K562 (cell line): ENCODE data around the gene PPP2R1B. TPM values are rescaled to one million over a fixed set of nuclear protein-coding genes. Genes with fewer than 3 reads are reported as not detected.

Experiments
- ATAC-seq: fragments of 200-7000 bp; cut with Tn5 transposase; 3 replicates; pipeline ENCODE4 v1.9.1; 2020; ENCODE audit warnings: moderate library complexity
- BruUV-seq: library from RNA; stranded (reverse); fragments of 400-500 nt; replicated peaks from 2 replicates; lab custom pipeline; 2021; lab: Mats Ljungman, UMichigan
- CTCF ChIA-PET: fragments of 300-600 bp; formaldehyde crosslinking; extraction: SDS; loops from one replicate; lab custom pipeline; 2021; ENCODE audit warnings: low intra/inter-chr PET ratio; lab: Yijun Ruan, JAX
- POLR2A ChIA-PET: fragments of 300-600, 350-650 bp; sonication (Branson Sonifier 250); formaldehyde crosslinking; extraction: SDS; loops from one replicate; lab custom pipeline; 2021; ENCODE audit warnings: antibody characterized with exemption, inconsistent platforms; lab: Yijun Ruan, JAX
- DNase-seq, 4 experiments: peaks; one replicate each; pipeline versions ENCODE4 v3.0.0 to v3.0.0-alpha.2; 2011 to 2018; ENCODE audit warnings: low spot score in 3 of 4, mixed read lengths in 3 of 4; ENCODE audit errors: extremely low read depth in 1 of 4
- FAIRE-seq: peaks from 2 replicates; lab custom pipeline; 2011; peaks lifted over from hg19 to GRCh38; lab: Jason Lieb, UNC
- H2AFZ ChIP-seq: 2 replicates; pipeline ENCODE4 v1.6.0; 2011; ENCODE audit warnings: low read depth, low read length, control low read depth, inconsistent platforms
- H3K27ac ChIP-seq: fragments of 200-600 bp; 3 replicates; pipeline ENCODE4 v1.8.0; 2011; ENCODE audit warnings: low read depth, mild to moderate bottlenecking, control low read depth, inconsistent platforms, low read length, moderate library complexity, mixed read lengths; ENCODE audit errors: extremely low read depth
- H3K27me3 ChIP-seq, 2 experiments: fragments of 300-600 bp in 1 of 2; 2 replicates in 1 of 2; 3 replicates in 1 of 2; pipeline versions ENCODE4 v1.6.0 to v1.8.0; 2011; ENCODE audit warnings: inconsistent platforms in 2 of 2, low read length in 2 of 2, mild to moderate bottlenecking in 1 of 2, mixed read lengths in 1 of 2, moderate library complexity in 1 of 2; ENCODE audit not compliant: control insufficient read depth in 2 of 2, insufficient read depth in 2 of 2
- H3K36me3 ChIP-seq: fragments of 300-600 bp; 3 replicates; pipeline ENCODE4 v1.8.0; 2011; ENCODE audit warnings: mild to moderate bottlenecking, low read length, inconsistent platforms; ENCODE audit not compliant: control insufficient read depth, insufficient read depth
- H3K4me1 ChIP-seq, 2 experiments: fragments of 200-600 bp in 1 of 2; replicated peaks in 1 of 2; 2 replicates in 1 of 2; 3 replicates in 1 of 2; pipeline versions ENCODE4 v1.5.1 to v1.8.0; 2011; ENCODE audit warnings: inconsistent platforms in 2 of 2, low read length in 2 of 2, mild to moderate bottlenecking in 1 of 2, mixed read lengths in 1 of 2, moderate library complexity in 1 of 2; ENCODE audit not compliant: control insufficient read depth in 2 of 2, insufficient read depth in 2 of 2
- H3K4me2 ChIP-seq: 2 replicates; pipeline ENCODE4 v1.6.1; 2011; ENCODE audit warnings: low read length, control low read depth, inconsistent platforms, mixed read lengths; ENCODE audit not compliant: insufficient read depth
- H3K4me3 ChIP-seq: fragments of 200-600 bp; sonication (generic), shearing (Covaris generic); 2 replicates; pipeline ENCODE4 v1.5.1; 2016; ENCODE audit warnings: control low read depth, inconsistent platforms
- H3K79me2 ChIP-seq: fragments of 200-600 bp; 3 replicates; pipeline ENCODE4 v1.8.0; 2011; ENCODE audit warnings: low read length, inconsistent platforms; ENCODE audit not compliant: control insufficient read depth, insufficient read depth
- H3K9ac ChIP-seq, 2 experiments: 2 replicates each; pipeline versions ENCODE4 v1.6.0 to v1.6.1; 2011; ENCODE audit warnings: low read depth in 2 of 2, low read length in 2 of 2, control low read depth in 1 of 2, inconsistent platforms in 1 of 2, mild to moderate bottlenecking in 1 of 2, mixed read lengths in 1 of 2; ENCODE audit not compliant: insufficient read depth in 1 of 2
- H3K9me1 ChIP-seq: one replicate; pipeline ENCODE4 v1.6.0; 2011; ENCODE audit warnings: inconsistent platforms, mild to moderate bottlenecking, low read length, moderate library complexity; ENCODE audit not compliant: control insufficient read depth, insufficient read depth
- H3K9me3 ChIP-seq: replicated peaks from 2 replicates; pipeline ENCODE4 v1.5.1; 2011; ENCODE audit warnings: low read depth, low read length, inconsistent platforms; ENCODE audit not compliant: control insufficient read depth, insufficient read depth
- H4K20me1 ChIP-seq: replicated peaks from 2 replicates; pipeline ENCODE4 v1.6.1; 2011; ENCODE audit warnings: low read length, inconsistent platforms, mixed read lengths; ENCODE audit not compliant: control insufficient read depth, insufficient read depth
- BRD4 ChIP-seq: fragments of 200-600 bp; sonication (generic); IDR thresholded peaks from 2 replicates; pipeline ENCODE4 v1.6.1; 2017; ENCODE audit warnings: inconsistent platforms
- CBX2 ChIP-seq: fragments of 200-600 bp; sonication (generic); IDR thresholded peaks from one replicate; pipeline ENCODE4 v1.6.1; 2012; ENCODE audit warnings: mild to moderate bottlenecking, low read length, inconsistent platforms; ENCODE audit not compliant: insufficient read depth, poor library complexity, severe bottlenecking
- EZH2 ChIP-seq: IDR thresholded peaks from 2 replicates; pipeline ENCODE4 v1.6.1; 2012; ENCODE audit warnings: low read depth, mild to moderate bottlenecking, inconsistent platforms, low read length, borderline replicate concordance
- KHSRP ChIP-seq: fragments of 450-650 bp; IDR thresholded peaks from 2 replicates; pipeline ENCODE4 v1.6.1; 2017
- MBD2 ChIP-seq: sonication (generic); IDR thresholded peaks from 2 replicates; pipeline ENCODE4 v1.6.1; 2016; ENCODE audit warnings: low read depth, borderline replicate concordance
- MTA2 ChIP-seq: fragments of 450-650 bp; IDR thresholded peaks from 2 replicates; pipeline ENCODE4 v1.6.1; 2016; ENCODE audit warnings: low read depth
- MXI1 ChIP-seq: IDR thresholded peaks from 2 replicates; pipeline ENCODE4 v1.6.1; 2011; ENCODE audit warnings: low read depth, mild to moderate bottlenecking, improper control_type of control experiment, low read length
- NFE2 ChIP-seq: IDR thresholded peaks from 2 replicates; pipeline ENCODE4 v1.6.1; 2014; ENCODE audit warnings: antibody characterized with exemption, low read depth
- RBM25 ChIP-seq: fragments of 200-400 bp; formaldehyde crosslinking; IDR thresholded peaks from 2 replicates; pipeline ENCODE4 v1.6.1; 2018; ENCODE audit warnings: low read length, low read depth, moderate library complexity; ENCODE audit not compliant: severe bottlenecking
- TAF7 ChIP-seq: fragments of 450-650 bp; IDR thresholded peaks from 2 replicates; pipeline ENCODE4 v1.6.1; 2016; ENCODE audit warnings: missing genetic modification characterization, missing compliant biosample characterization
- YY1 ChIP-seq, 3 experiments: IDR thresholded peaks; 2 replicates each; pipeline ENCODE4 v1.6.1; 2011; ENCODE audit warnings: low read length in 2 of 3, mild to moderate bottlenecking in 2 of 3, moderate library complexity in 2 of 3, borderline replicate concordance in 1 of 3, control low read depth in 1 of 3, low read depth in 1 of 3; ENCODE audit not compliant: insufficient read depth in 3 of 3, insufficient replicate concordance in 2 of 3, control insufficient read depth in 1 of 3, insufficient read length in 1 of 3; ENCODE audit errors: extremely low read depth in 1 of 3
- ZNF121 ChIP-seq: sonication (generic); formaldehyde crosslinking; conservative IDR thresholded peaks from 2 replicates; pipeline ENCODE4 v1.8.0; 2022; ENCODE audit warnings: missing genetic modification reagents
- ZNF551 ChIP-seq: fragments of 250-450 bp; sonication (Bioruptor Pico); IDR thresholded peaks from 2 replicates; pipeline ENCODE4 v1.5.0; 2021; ENCODE audit warnings: mild to moderate bottlenecking, moderate library complexity
- ZNF668 ChIP-seq: fragments of 250-450 bp; sonication (Bioruptor Pico); IDR thresholded peaks from 2 replicates; pipeline ENCODE4 v1.8.0; 2022; ENCODE audit warnings: mild to moderate bottlenecking, inconsistent platforms
- WGBS: fragments of 100-300 bp; shearing (Covaris generic); methylation state at CpG from one replicate; pipeline ENCODE4 v1.1.6; 2016; ENCODE audit warnings: low coverage, mixed read lengths; ENCODE audit not compliant: insufficient coverage; ENCODE audit errors: missing lambda C conversion rate; 5-methylcytosine and 5-hydroxymethylcytosine counted together
- in situ Hi-C: fragments of 300-500 bp; cut with MboI; formaldehyde crosslinking; loops from 4 replicates; pipeline ENCODE4 v1.15.0; 2018; ENCODE audit warnings: inconsistent platforms, mixed read lengths
- intact Hi-C: fragments of 100-400 bp; cut with micrococcal nuclease; formaldehyde crosslinking; loops from 2 replicates; pipeline ENCODE4 v1.14.2; 2022
- polyA plus RNA-seq, 8 experiments: library from polyadenylated mRNA; depleted of rRNA in 4 of 8; stranded (reverse) in 5 of 8; unstranded in 3 of 8; fragments of >200 nt; fragmentation: Nextera tagmentation in 2 of 8; fragmentation: Illumina TruSeq in 1 of 8; extraction: Ambion mirVana in 2 of 8; extraction: Trizol in 1 of 8; gene quantifications; 2 replicates each; pipeline versions ENCODE4 v1.2.1 to v1.2.3, GENCODE V29; 2011 to 2014; ENCODE audit warnings: inconsistent platforms in 1 of 8, missing spikeins in 1 of 8
- total RNA-seq, 7 experiments: library from RNA; depleted of rRNA in 6 of 7; stranded (reverse); fragments of >200 nt in 6 of 7; fragmentation: Illumina TruSeq in 2 of 7; extraction: Trizol in 2 of 7; gene quantifications; 2 replicates each; pipeline versions ENCODE4 v1.2.1 to v1.2.3, GENCODE V29; 2011 to 2021; ENCODE audit warnings: low replicate concordance in 1 of 7
- TF ChIP-seq, protein P1 (sequence below): fragments of 250-450 bp; sonication (Bioruptor Pico); IDR thresholded peaks from 2 replicates; pipeline ENCODE4 v1.4.0; 2020; ENCODE audit warnings: mild to moderate bottlenecking, moderate library complexity
- TF ChIP-seq, protein P2 (sequence below), 2 experiments: fragments of 450-650 bp; conservative IDR thresholded peaks; 2 replicates each; pipeline ENCODE4 v1.6.1; 2017; ENCODE audit warnings: mild to moderate bottlenecking in 2 of 2, moderate library complexity in 2 of 2

The PPP2R1B gene
- total and polyA plus RNA-seq, 9 of the 15 experiments (the other 6 are each of a cell fraction or from before 2014, with no cell fraction given): 24.6 to 68.5 (median 39.8) TPM

DNA sequence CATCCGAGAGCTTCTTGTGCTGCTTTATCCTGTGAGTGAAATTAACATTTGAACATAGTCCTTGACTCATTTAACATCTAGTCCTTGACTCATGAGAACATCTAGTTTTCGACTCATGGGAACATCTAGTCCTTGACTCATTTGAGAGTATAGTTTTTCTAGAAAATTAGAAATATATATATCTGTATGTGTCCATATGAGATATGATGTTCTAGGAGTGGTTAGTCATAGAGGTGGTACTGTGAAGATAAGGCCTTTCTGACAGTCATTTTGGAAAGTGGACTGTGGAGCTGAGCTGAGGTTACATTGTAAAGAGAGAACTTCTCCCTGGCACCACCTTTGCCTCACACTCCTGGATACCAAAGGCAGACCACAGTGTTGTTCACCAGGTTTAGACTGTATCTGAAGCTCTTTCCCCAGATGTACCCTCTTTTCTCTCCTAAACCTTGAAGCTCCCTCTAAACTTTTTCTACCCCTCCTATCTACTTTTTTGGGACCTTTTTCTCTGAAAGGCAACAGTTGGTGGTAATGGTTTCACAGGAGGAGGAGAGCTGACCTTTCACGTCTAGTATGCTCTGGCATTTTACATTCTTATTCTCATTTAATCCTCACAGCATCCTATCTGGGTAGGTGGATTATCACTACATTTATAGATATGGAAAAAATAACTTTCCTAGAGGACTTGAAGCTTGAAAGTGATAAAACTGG lies 67.2 kb downstream of the PPP2R1B start:
- intact Hi-C loops: loop anchor here (5.0 kb wide), 1 partner anchor 97 kb away; the partner anchor contains the start of gene SIK2
- H3K9me3 ChIP-seq: no peaks in the 10 kb centered on the region
- H4K20me1 ChIP-seq: no peaks in the 10 kb centered on the region
- H2AFZ ChIP-seq: peak overlapping the region; percentile 52
- H3K27ac ChIP-seq: peak overlapping the region; percentile 71
- no peaks in the 10 kb centered on the region for H3K9me1 ChIP-seq
- H3K4me3 ChIP-seq: no peak overlapping the region
- H3K79me2 ChIP-seq: peaks cover 8% of the 10 kb centered on the region; the same call in 2 of the 3 replicates
- no TSS peak for BruUV-seq
- ATAC-seq (peak; percentile 91), FAIRE-seq (peak; percentile 80), DNase-seq (peak; percentile 34 to 84 (median 66))
- WGBS: 22% methylated on average over 3 of the region's 3 CpGs
- peak overlapping the region; percentile 61 for H3K4me2 ChIP-seq
- in situ Hi-C loops: no loop called here
- no peaks in the 10 kb centered on the region for H3K27me3 ChIP-seq
- ChIA-PET POLR2A (interaction anchor here (0.7 to 1.7 kb wide), 10 partner anchors 9 to 239 kb away, joined by 3 to 6 read pairs (median 4); partner anchors contain the start of gene PPP2R1B), CTCF (no interaction called here)
- peak overlapping the region in 1 of 2 experiments; percentile 51; a peak in 2 of 4 replicates for H3K9ac ChIP-seq
- peaks cover 12% of the 10 kb centered on the region; the same call in 2 of the 3 replicates for H3K36me3 ChIP-seq
- peaks cover 10 to 31% of the 10 kb centered on the region in 2 experiments; a peak in 4 of 5 replicates for H3K4me1 ChIP-seq
- TF ChIP-seq MBD2: 0 out of 2 replicates have a peak, but pooled peaks have one; percentile 30
- no peak for TF ChIP-seq TAF7 (tag)
- no peak for TF ChIP-seq ZNF668 (CRISPR knock-in tag)
- no peak for TF ChIP-seq EZH2
- TF ChIP-seq BRD4: no peak
- peak in 1 of 3 experiments; percentile 57 for TF ChIP-seq YY1 (IDR thresholded peaks at IDR 0.05; ENCODE audit: borderline replicate concordance in 1 of 3, control insufficient read depth in 1 of 3, extremely low read depth in 1 of 3, insufficient read depth in 3 of 3, insufficient read length in 1 of 3, insufficient replicate concordance in 2 of 3, low read depth in 1 of 3, low read length in 2 of 3)
- TF ChIP-seq, protein P1, sequence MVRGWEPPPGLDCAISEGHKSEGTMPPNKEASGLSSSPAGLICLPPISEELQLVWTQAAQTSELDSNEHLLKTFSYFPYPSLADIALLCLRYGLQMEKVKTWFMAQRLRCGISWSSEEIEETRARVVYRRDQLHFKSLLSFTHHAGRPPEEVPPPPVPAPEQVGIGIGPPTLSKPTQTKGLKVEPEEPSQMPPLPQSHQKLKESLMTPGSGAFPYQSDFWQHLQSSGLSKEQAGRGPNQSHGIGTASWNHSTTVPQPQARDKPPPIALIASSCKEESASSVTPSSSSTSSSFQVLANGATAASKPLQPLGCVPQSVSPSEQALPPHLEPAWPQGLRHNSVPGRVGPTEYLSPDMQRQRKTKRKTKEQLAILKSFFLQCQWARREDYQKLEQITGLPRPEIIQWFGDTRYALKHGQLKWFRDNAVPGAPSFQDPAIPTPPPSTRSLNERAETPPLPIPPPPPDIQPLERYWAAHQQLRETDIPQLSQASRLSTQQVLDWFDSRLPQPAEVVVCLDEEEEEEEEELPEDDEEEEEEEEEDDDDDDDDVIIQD (CRISPR knock-in tag): no peak
- TF ChIP-seq ZNF121 (CRISPR knock-in tag): no peak
- TF ChIP-seq MXI1: no peak
- TF ChIP-seq RBM25: no peak
- TF ChIP-seq KHSRP: 0 out of 2 replicates have a peak, but pooled peaks have one; percentile 10
- TF ChIP-seq CBX2: no peak
- TF ChIP-seq MTA2: peak; percentile 59
- no peak for TF ChIP-seq ZNF551 (CRISPR knock-in tag)
- TF ChIP-seq, protein P2, sequence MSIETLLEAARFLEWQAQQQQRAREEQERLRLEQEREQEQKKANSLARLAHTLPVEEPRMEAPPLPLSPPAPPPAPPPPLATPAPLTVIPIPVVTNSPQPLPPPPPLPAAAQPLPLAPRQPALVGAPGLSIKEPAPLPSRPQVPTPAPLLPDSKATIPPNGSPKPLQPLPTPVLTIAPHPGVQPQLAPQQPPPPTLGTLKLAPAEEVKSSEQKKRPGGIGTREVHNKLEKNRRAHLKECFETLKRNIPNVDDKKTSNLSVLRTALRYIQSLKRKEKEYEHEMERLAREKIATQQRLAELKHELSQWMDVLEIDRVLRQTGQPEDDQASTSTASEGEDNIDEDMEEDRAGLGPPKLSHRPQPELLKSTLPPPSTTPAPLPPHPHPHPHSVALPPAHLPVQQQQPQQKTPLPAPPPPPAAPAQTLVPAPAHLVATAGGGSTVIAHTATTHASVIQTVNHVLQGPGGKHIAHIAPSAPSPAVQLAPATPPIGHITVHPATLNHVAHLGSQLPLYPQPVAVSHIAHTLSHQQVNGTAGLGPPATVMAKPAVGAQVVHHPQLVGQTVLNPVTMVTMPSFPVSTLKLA (conservative IDR thresholded peaks at IDR 0.05): 0 out of 4 replicates have a peak, but pooled peaks of 1 of the 2 experiments have one; percentile 23
- peak; percentile 50; the same call in 1 of the 2 replicates for TF ChIP-seq NFE2
